Measurements from ENCODE around the gene SLC16A5. TPM values are rescaled to one million over a fixed set of nuclear protein-coding genes. Genes with fewer than 3 reads are reported as not detected.

The SLC16A5 gene, protein sequence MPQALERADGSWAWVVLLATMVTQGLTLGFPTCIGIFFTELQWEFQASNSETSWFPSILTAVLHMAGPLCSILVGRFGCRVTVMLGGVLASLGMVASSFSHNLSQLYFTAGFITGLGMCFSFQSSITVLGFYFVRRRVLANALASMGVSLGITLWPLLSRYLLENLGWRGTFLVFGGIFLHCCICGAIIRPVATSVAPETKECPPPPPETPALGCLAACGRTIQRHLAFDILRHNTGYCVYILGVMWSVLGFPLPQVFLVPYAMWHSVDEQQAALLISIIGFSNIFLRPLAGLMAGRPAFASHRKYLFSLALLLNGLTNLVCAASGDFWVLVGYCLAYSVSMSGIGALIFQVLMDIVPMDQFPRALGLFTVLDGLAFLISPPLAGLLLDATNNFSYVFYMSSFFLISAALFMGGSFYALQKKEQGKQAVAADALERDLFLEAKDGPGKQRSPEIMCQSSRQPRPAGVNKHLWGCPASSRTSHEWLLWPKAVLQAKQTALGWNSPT
- total RNA-seq (184 TPM), polyA plus RNA-seq (ENCODE audit: insufficient read depth, low read depth, low replicate concordance) (28.4 TPM)
- long read RNA-seq, donor 1, partial matches to known transcripts, result 0 of 2 reads
- long read RNA-seq, donor 1, other reads (novel, unspliced or antisense), result 0 of 2 reads
- long read RNA-seq, donor 2, partial matches to known transcripts, result 0 of 1 reads
- long read RNA-seq, donor 2, other reads (novel, unspliced or antisense), result 0 of 1 reads
- long read RNA-seq, donor 3, partial matches to known transcripts, result 0 of 2 reads
- long read RNA-seq, donor 3, other reads (novel, unspliced or antisense), result 0 of 2 reads
- long read RNA-seq, donor 4, partial matches to known transcripts, result 0 of 4 reads
- long read RNA-seq, donor 4, other reads (novel, unspliced or antisense), result 0 of 4 reads
- long read RNA-seq, donor 5, result 0 reads
- long read RNA-seq, donor 6, result 0 reads
- long read RNA-seq, donor 7, transcript SLC16A5-201 (7 exons, 1,934 nt), result major isoform, 11 of 135 reads
- long read RNA-seq, donor 7, partial matches to known transcripts, result 82 of 135 reads
- long read RNA-seq, donor 7, other reads (novel, unspliced or antisense), result 39 of 135 reads
- long read RNA-seq, donor 8, partial matches to known transcripts, result 0 of 2 reads
- long read RNA-seq, donor 8, other reads (novel, unspliced or antisense), result 0 of 2 reads
- long read RNA-seq, donor 9, result 0 reads
- long read RNA-seq, donor 10, partial matches to known transcripts, result 0 of 3 reads
- long read RNA-seq, donor 10, other reads (novel, unspliced or antisense), result 0 of 3 reads

DNA sequence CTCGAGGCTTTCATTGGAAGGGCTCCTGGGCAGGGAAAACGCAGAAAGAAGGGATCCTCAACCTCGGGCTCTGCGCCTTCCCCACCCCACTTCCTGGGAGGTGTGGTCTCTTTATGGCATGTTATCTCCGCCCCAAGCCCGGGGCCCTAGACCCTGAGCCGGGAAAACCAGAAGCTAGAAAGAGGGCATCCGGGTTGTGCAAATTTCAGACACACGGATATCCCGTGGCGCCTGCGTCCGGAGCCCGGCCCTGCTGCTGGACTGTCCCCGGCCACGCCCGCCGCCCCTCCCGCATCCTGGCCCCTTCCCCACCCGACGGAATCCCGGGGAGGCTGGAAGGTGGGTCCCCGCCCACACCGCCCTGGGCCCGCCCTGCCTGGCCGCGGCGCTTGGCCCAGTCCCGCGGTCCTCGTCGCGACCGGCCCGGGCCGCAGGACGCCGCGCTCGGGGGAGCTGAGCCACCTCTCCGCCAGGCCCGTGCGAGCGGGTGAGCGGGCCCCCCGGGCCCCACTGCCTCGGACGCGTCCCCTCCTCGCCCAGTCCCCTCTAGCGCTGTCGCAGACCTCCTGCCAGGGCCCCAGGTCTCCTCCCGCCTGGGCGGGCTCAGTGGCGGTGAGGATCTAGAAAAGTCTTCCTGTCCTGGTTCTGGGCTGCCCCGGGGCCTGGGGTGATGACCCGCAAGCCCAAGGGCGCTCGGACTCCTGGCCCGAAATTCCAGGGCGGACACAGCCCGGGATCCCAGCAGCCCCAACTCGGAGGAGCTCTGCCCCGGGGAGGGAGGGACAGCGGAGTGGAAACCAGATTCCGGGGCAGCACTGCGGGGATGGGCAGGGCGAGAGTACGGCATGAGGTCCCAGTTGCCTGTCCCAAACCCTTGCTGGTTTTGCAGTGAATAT is at the start of gene SLC16A5:
SLC16A5 (plus strand) TSS at position 397 of the 896 bp plus-strand sequence. CDS start 5,683 bp downstream, outside the sequence.
- no peaks in the 10 kb centered on the region for H3K36me3 ChIP-seq (ENCODE audit: control insufficient read depth in 2 of 3, insufficient read depth in 3 of 3, low read length in 3 of 3)
- no peaks in the 10 kb centered on the region for H3K27me3 ChIP-seq (ENCODE audit: control insufficient read depth, insufficient read depth, low read length)
- H3K4me1 ChIP-seq (ENCODE audit: control insufficient read depth in 2 of 3, insufficient read depth in 2 of 3, low read depth in 1 of 3, low read length in 3 of 3), result peaks cover 7 to 47% (median 32%) of the 10 kb centered on the region in 3 donors
- peak within 1 kb of the TSS; percentile 58 to 70 (median 67) for H3K4me3 ChIP-seq (ENCODE audit: low read length in 3 of 3)
- FAIRE-seq (no peak), DNase-seq (peak; percentile 91 to 97 (median 93))
- intact Hi-C loops (cut with DNase I), result no loop called here
- no peaks in the 10 kb centered on the region for H3K9me3 ChIP-seq (ENCODE audit: control insufficient read depth in 2 of 3, insufficient read depth in 1 of 3, low read length in 3 of 3)
- TF ChIP-seq, protein P1, sequence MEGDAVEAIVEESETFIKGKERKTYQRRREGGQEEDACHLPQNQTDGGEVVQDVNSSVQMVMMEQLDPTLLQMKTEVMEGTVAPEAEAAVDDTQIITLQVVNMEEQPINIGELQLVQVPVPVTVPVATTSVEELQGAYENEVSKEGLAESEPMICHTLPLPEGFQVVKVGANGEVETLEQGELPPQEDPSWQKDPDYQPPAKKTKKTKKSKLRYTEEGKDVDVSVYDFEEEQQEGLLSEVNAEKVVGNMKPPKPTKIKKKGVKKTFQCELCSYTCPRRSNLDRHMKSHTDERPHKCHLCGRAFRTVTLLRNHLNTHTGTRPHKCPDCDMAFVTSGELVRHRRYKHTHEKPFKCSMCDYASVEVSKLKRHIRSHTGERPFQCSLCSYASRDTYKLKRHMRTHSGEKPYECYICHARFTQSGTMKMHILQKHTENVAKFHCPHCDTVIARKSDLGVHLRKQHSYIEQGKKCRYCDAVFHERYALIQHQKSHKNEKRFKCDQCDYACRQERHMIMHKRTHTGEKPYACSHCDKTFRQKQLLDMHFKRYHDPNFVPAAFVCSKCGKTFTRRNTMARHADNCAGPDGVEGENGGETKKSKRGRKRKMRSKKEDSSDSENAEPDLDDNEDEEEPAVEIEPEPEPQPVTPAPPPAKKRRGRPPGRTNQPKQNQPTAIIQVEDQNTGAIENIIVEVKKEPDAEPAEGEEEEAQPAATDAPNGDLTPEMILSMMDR (IDR thresholded peaks at IDR 0.05; ENCODE audit: borderline replicate concordance, extremely low read depth, insufficient read depth), result no peak
- H3K9ac ChIP-seq (ENCODE audit: low read length in 3 of 3), result peak within 1 kb of the TSS; percentile 22 to 89 (median 67)
- peak within 1 kb of the TSS; percentile 89 to 92 for H3K27ac ChIP-seq (ENCODE audit: low read depth in 2 of 2, low read length in 2 of 2)

DNA sequence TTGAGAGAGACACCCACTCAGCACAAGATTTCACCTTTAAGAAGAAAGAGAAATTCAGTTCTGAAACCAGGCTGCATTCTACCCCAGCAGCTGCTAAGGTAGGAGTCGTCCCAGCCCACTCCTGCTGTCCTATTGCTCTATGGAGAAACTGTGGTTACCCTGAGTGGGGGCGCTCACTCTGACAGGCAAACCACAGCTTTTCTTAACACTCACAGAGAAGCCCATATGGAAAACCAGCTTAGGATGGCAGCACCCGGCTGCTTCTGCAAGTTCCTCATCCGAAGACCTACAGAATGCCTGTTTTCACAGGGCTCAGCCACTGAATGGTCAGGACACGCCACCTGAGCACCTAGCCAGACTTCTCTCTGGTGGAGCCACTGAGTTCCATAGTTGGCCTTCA is 48.5 kb upstream of the SLC16A5 start:
- intact Hi-C loops (cut with DNase I), result no loop called here
- no peak for DNase-seq
- Histone ChIP-seq H3K9ac (ENCODE audit: low read length in 3 of 3) (no peak overlapping the region), H3K36me3 (ENCODE audit: control insufficient read depth in 2 of 3, insufficient read depth in 3 of 3, low read length in 3 of 3) (peaks cover 13 to 43% (median 25%) of the 10 kb centered on the region in 3 donors), H3K9me3 (ENCODE audit: control insufficient read depth in 2 of 3, insufficient read depth in 1 of 3, low read length in 3 of 3) (no peaks in the 10 kb centered on the region), H3K27me3 (ENCODE audit: control insufficient read depth, insufficient read depth, low read length) (no peaks in the 10 kb centered on the region), H3K4me3 (ENCODE audit: low read length in 3 of 3) (no peak overlapping the region), H3K4me1 (ENCODE audit: control insufficient read depth in 2 of 3, insufficient read depth in 2 of 3, low read depth in 1 of 3, low read length in 3 of 3) (peaks cover 0 to 5% (median 0%) of the 10 kb centered on the region in 3 donors), H3K27ac (ENCODE audit: low read depth in 2 of 2, low read length in 2 of 2) (no peak overlapping the region)
- FAIRE-seq, result no peak
- TF ChIP-seq, protein P1 (IDR thresholded peaks at IDR 0.05; ENCODE audit: borderline replicate concordance, extremely low read depth, insufficient read depth), result no peak
